Measurements from ENCODE around the gene TLCD3B.

TLCD3B gene

GRCh38 chr16:30004811-30005242 is 26.2 kb downstream of the TLCD3B start:
- DNase-seq (ENCODE audit: low read depth in 1 of 2, low spot score in 1 of 2) = no peak

GRCh38 chr16:30004424-30004776 is 26.7 kb downstream of the TLCD3B start:
- no peak for TF ChIP-seq GABPA (IDR thresholded peaks at IDR 0.05; ENCODE audit: low read depth)
- DNase-seq (ENCODE audit: low read depth in 1 of 2, low spot score in 1 of 2) = no peak
- H3K27ac ChIP-seq (replicated peaks) = no peak overlapping the region

More at GRCh38 chr16:30004811-30005242, 26.2 kb downstream of the TLCD3B start:
- Histone ChIP-seq H3K27me3 (ENCODE audit: insufficient read depth, poor library complexity, severe bottlenecking) (no peaks in the 10 kb centered on the region), H3K4me3 (replicated peaks; ENCODE audit: insufficient read depth, low read length) (no peak overlapping the region), H3K27ac (replicated peaks) (no peak overlapping the region)
- TF ChIP-seq SPI1 (IDR thresholded peaks at IDR 0.05; ENCODE audit: borderline replicate concordance, low read depth) = no peak
- no peak for TF ChIP-seq POLR2AphosphoS5 (IDR thresholded peaks at IDR 0.05; ENCODE audit: low read depth)
- TF ChIP-seq CTCF (IDR thresholded peaks at IDR 0.05; ENCODE audit: insufficient read depth, low read length) = no peak
- no peak for TF ChIP-seq REST (IDR thresholded peaks at IDR 0.05; ENCODE audit: insufficient replicate concordance, low read depth)
- no peak for TF ChIP-seq GABPA (IDR thresholded peaks at IDR 0.05; ENCODE audit: low read depth)

GRCh38 chr16:30003670-30004423 is 27.2 kb downstream of the TLCD3B start:
- TF ChIP-seq POLR2AphosphoS5 (IDR thresholded peaks at IDR 0.05; ENCODE audit: low read depth) = no peak
- no peak for TF ChIP-seq GABPA (IDR thresholded peaks at IDR 0.05; ENCODE audit: low read depth)
- Histone ChIP-seq H3K27ac (replicated peaks) (no peak overlapping the region), H3K4me3 (replicated peaks; ENCODE audit: insufficient read depth, low read length) (no peak overlapping the region), H3K27me3 (ENCODE audit: insufficient read depth, poor library complexity, severe bottlenecking) (no peaks in the 10 kb centered on the region)
- no peak for DNase-seq (ENCODE audit: low read depth in 1 of 2, low spot score in 1 of 2)

More at GRCh38 chr16:30004424-30004776, 26.7 kb downstream of the TLCD3B start:
- no peaks in the 10 kb centered on the region for H3K27me3 ChIP-seq (ENCODE audit: insufficient read depth, poor library complexity, severe bottlenecking)
- H3K4me3 ChIP-seq (replicated peaks; ENCODE audit: insufficient read depth, low read length) = no peak overlapping the region

GRCh38 chr16:30002614-30003346 is 28.3 kb downstream of the TLCD3B start:
- no peak for DNase-seq (ENCODE audit: low read depth in 1 of 2, low spot score in 1 of 2)
- no peak overlapping the region for H3K4me3 ChIP-seq (replicated peaks; ENCODE audit: insufficient read depth, low read length)
- no peak overlapping the region for H3K27ac ChIP-seq (replicated peaks)
- no peaks in the 10 kb centered on the region for H3K27me3 ChIP-seq (ENCODE audit: insufficient read depth, poor library complexity, severe bottlenecking)
- no peak for TF ChIP-seq SPI1 (IDR thresholded peaks at IDR 0.05; ENCODE audit: borderline replicate concordance, low read depth)
- TF ChIP-seq REST (IDR thresholded peaks at IDR 0.05; ENCODE audit: insufficient replicate concordance, low read depth) = no peak
- no peak for TF ChIP-seq GABPA (IDR thresholded peaks at IDR 0.05; ENCODE audit: low read depth)
- TF ChIP-seq POLR2AphosphoS5 (IDR thresholded peaks at IDR 0.05; ENCODE audit: low read depth) = no peak
- TF ChIP-seq CTCF (IDR thresholded peaks at IDR 0.05; ENCODE audit: insufficient read depth, low read length) = no peak

Measured in HL-60 (cell line).